Hepatocyte (in vitro differentiated cells): ENCODE data around the gene MEIS1. TPM values are rescaled to one million over a fixed set of nuclear protein-coding genes. Genes with fewer than 3 reads are reported as not detected.

Experiments
- DNase-seq: peaks from one replicate; pipeline ENCODE4 v3.0.0-alpha.2; 2016; ENCODE audit warnings: low spot score
- H2AFZ ChIP-seq: fragments of 200-600 bp; sonication (generic); 2 replicates; pipeline ENCODE4 v1.6.0; 2016; ENCODE audit warnings: antibody characterized with exemption, mild to moderate bottlenecking
- H3K27ac ChIP-seq: fragments of 200-600 bp; sonication (generic); 2 replicates; pipeline ENCODE4 v1.5.1; 2016; ENCODE audit warnings: mild to moderate bottlenecking
- H3K27me3 ChIP-seq: fragments of 200-600 bp; sonication (generic); 2 replicates; pipeline ENCODE4 v1.6.1; 2016
- H3K36me3 ChIP-seq: fragments of 200-600 bp; sonication (generic); replicated peaks from 2 replicates; pipeline ENCODE4 v1.5.1; 2016; ENCODE audit warnings: low read depth; ENCODE audit not compliant: insufficient read depth
- H3K4me1 ChIP-seq: fragments of 200-600 bp; sonication (generic); 2 replicates; pipeline ENCODE4 v1.5.1; 2016; ENCODE audit warnings: mild to moderate bottlenecking, moderate library complexity; ENCODE audit not compliant: insufficient read depth
- H3K4me2 ChIP-seq: fragments of 200-600 bp; sonication (generic); 2 replicates; pipeline ENCODE4 v1.6.0; 2016
- H3K4me3 ChIP-seq: fragments of 200-600 bp; sonication (generic); 2 replicates; pipeline ENCODE4 v1.5.1; 2016; ENCODE audit warnings: mild to moderate bottlenecking
- H3K79me2 ChIP-seq: fragments of 200-600 bp; sonication (generic); 2 replicates; pipeline ENCODE4 v1.6.0; 2017; ENCODE audit warnings: mild to moderate bottlenecking
- H3K9me2 ChIP-seq: fragments of 200-600 bp; sonication (generic); replicated peaks from 2 replicates; pipeline ENCODE4 v1.6.0; 2017; ENCODE audit warnings: mild to moderate bottlenecking; ENCODE audit not compliant: insufficient read depth
- H3K9me3 ChIP-seq: fragments of 200-600 bp; sonication (generic); 2 replicates; pipeline ENCODE4 v1.5.1; 2016; ENCODE audit warnings: low read depth, mild to moderate bottlenecking
- H4K20me1 ChIP-seq: fragments of 200-600 bp; sonication (generic); 2 replicates; pipeline ENCODE4 v1.6.0; 2016; ENCODE audit warnings: mild to moderate bottlenecking; ENCODE audit not compliant: insufficient read depth, poor library complexity, severe bottlenecking
- CTCF ChIP-seq: fragments of 200-600 bp; sonication (generic); IDR thresholded peaks from 2 replicates; pipeline ENCODE4 v1.5.1; 2016; ENCODE audit warnings: antibody characterized with exemption, mild to moderate bottlenecking; ENCODE audit not compliant: poor library complexity
- EZH2 ChIP-seq: fragments of 200-600 bp; sonication (generic); IDR thresholded peaks from 2 replicates; pipeline ENCODE4 v1.6.1; 2016; ENCODE audit warnings: antibody characterized with exemption, mild to moderate bottlenecking, borderline replicate concordance
- EZH2phosphoT487 ChIP-seq: fragments of 200-600 bp; sonication (generic); IDR thresholded peaks from one replicate; pipeline ENCODE4 v1.6.1; 2018; ENCODE audit warnings: antibody characterized with exemption, mild to moderate bottlenecking, low read depth, moderate library complexity; ENCODE audit not compliant: unreplicated experiment, severe bottlenecking
- WGBS: methylation state at CpG from one replicate; pipeline ENCODE4 v1.1.6; 2016; ENCODE audit warnings: low lambda C conversion rate; ENCODE audit errors: missing lambda C conversion rate; 5-methylcytosine and 5-hydroxymethylcytosine counted together
- polyA plus RNA-seq: library from polyadenylated mRNA; unstranded; fragments of >200 nt; fragmentation: Nextera tagmentation; extraction: Ambion mirVana; gene quantifications from 2 replicates; pipeline ENCODE4 v1.2.1, GENCODE V29; 2016
- total RNA-seq: library from RNA; depleted of rRNA; stranded (reverse); fragments of >200 nt; gene quantifications from 2 replicates; pipeline ENCODE4 v1.2.3, GENCODE V29; 2014

Gene MEIS1
- total and polyA plus RNA-seq, 2 experiments from 2014 or later: 29.6 to 35.5 TPM

GRCh38 chr2:66553370-66553769 is 118.4 kb downstream of the MEIS1 start:
- H3K79me2 ChIP-seq: peaks cover 7% of the 10 kb centered on the region
- H3K36me3 ChIP-seq: no peaks in the 10 kb centered on the region
- H3K4me3 ChIP-seq: no peak overlapping the region
- peak; percentile 45 for DNase-seq
- no peaks in the 10 kb centered on the region for H4K20me1 ChIP-seq
- H3K4me2 ChIP-seq: no peak overlapping the region
- H2AFZ ChIP-seq: no peak overlapping the region
- no peaks in the 10 kb centered on the region for H3K9me3 ChIP-seq
- H3K27me3 ChIP-seq: no peaks in the 10 kb centered on the region
- peaks cover 18% of the 10 kb centered on the region for H3K4me1 ChIP-seq
- H3K9me2 ChIP-seq: no peaks in the 10 kb centered on the region
- TF ChIP-seq CTCF (no peak), EZH2 (no peak), EZH2phosphoT487 (no peak)
- peak overlapping the region; percentile 5 for H3K27ac ChIP-seq
- WGBS: 53% methylated on average over 4 of the region's 4 CpGs

GRCh38 chr2:66555091-66555490 is 120.2 kb downstream of the MEIS1 start:
- H3K9me3 ChIP-seq: no peaks in the 10 kb centered on the region
- peaks cover 7% of the 10 kb centered on the region for H3K79me2 ChIP-seq
- H3K9me2 ChIP-seq: no peaks in the 10 kb centered on the region
- no peak overlapping the region for H3K4me3 ChIP-seq
- H3K27ac ChIP-seq: peak overlapping the region; percentile 75
- peaks cover 18% of the 10 kb centered on the region for H3K4me1 ChIP-seq
- no peak overlapping the region for H2AFZ ChIP-seq
- DNase-seq: no peak
- H3K36me3 ChIP-seq: no peaks in the 10 kb centered on the region
- no peaks in the 10 kb centered on the region for H3K27me3 ChIP-seq
- H4K20me1 ChIP-seq: no peaks in the 10 kb centered on the region
- H3K4me2 ChIP-seq: peak overlapping the region; percentile 61
- TF ChIP-seq CTCF (no peak), EZH2phosphoT487 (no peak), EZH2 (no peak)
- 23% methylated on average over 3 of the region's 4 CpGs for WGBS

GRCh38 chr2:66555501-66556324 is 120.8 kb downstream of the MEIS1 start:
- no peak overlapping the region for H3K4me3 ChIP-seq
- H4K20me1 ChIP-seq: no peaks in the 10 kb centered on the region

More at GRCh38 chr2:66555501-66556324, 120.8 kb downstream of the MEIS1 start:
- Histone ChIP-seq H3K9me2 (no peaks in the 10 kb centered on the region), H3K27ac (peak overlapping the region; percentile 75), H3K9me3 (no peaks in the 10 kb centered on the region), H3K4me2 (peak overlapping the region; percentile 61), H3K79me2 (peaks cover 7% of the 10 kb centered on the region), H3K4me1 (peaks cover 18% of the 10 kb centered on the region), H3K27me3 (no peaks in the 10 kb centered on the region), H3K36me3 (no peaks in the 10 kb centered on the region), H2AFZ (no peak overlapping the region)
- DNase-seq: no peak
- no peak for TF ChIP-seq EZH2
- no peak for TF ChIP-seq EZH2phosphoT487
- no peak for TF ChIP-seq CTCF
- 54% methylated on average over 14 of the region's 14 CpGs for WGBS
